ENCODE measurements around the gene RBMS3. TPM values are rescaled to one million over a fixed set of nuclear protein-coding genes. Genes with fewer than 3 reads are reported as not detected.

RBMS3 gene
- total and polyA plus RNA-seq, 12 donors, result 8.7 to 90.1 (median 51.2) TPM

Small RNA genes within 50 kb of the gene (small RNA-seq; reads per million reads assigned to genes)
- gene MTND4LP9, result 0 reads per million in 2 donors
